GM21390 (cell line): ENCODE data around the gene ZNF311.
"Not testable (repeated sequence)": the region's sequence is repeated elsewhere in the genome, so short reads cannot be mapped to it uniquely, and the experiment has no call there.

Experiments
- ATAC-seq: cut with Tn5 transposase; IDR thresholded peaks from one replicate; pipeline ENCODE4 v1.9.1; 2021; ENCODE audit not compliant: unreplicated experiment

Gene ZNF311

DNA sequence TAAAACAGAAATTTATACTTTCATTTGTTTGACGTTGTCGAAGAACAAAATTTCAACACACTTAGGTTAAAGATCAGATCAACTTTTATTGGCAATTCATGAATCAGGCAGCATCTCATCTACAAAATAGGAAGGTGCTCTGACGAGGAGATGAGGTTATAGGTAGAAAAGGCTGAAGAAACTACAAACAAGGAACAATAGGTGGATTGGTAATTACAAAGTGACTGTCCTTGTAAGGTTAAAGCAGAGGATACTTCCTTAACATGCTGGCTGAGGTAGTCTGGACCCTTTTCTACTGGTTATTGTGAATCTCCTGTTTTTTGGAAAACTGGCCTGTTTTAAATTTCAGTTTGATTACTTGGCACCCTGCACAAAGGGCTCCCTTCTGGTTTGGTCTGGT, 48.8 kb downstream of the ZNF311 start:
- no peak for ATAC-seq

DNA sequence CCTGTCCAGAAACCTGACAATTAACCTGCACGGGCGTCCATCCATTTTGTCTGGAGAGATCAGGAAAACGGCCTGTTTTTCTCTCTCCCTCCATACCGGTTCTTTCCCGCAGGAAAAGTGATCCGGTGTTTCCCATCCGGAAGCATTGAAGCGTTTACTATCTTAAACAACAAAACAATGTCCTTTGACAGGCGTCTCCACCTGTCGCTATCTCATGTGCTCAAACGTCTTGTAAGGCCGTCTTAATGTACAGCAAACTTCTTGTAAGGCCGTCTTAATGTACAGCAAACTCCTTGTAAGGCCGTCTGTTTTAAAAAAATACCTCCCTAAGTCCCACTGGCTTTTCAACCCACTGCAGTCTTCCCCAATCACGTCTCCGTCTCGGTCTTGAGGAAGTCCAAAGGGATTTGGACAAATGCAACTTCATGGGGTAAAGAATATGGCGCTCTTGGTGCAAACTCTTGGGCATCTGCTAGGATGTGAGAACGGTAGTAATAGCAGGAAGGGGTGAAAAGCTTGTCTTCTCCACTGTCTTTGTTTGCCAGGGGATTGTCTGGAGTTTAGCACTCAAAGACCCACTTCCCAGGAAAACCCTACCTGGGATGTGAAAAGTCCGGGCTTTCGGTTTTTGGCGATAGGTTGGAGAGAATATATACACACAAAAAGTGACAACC, 51.4 kb downstream of the ZNF311 start:
- no peak for ATAC-seq

DNA sequence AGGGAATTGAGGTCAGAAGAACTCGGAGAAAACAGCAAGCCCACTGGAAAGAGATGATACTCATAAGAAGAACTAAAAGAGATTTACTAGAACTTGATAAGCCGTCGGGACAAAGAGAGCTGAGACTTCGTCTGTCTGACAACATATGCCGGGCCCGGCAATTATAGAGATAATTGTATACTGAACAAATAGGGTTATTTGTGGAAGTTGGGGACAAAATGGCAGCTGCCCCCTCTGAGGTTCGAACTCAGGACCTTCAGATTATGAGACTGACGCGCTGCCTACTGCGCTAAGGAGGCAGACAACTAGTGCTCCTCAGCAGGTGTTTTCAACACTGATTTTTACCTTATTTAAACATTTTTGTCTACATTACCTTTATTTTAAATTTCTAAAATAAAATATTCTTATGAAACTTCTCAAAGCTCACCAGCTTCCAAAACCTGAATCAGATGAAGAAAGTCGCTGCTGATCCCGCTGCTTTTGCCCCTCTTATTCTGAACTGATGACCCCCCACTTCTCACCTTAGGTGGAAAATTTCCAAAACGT, 52.0 kb downstream of the ZNF311 start:
- ATAC-seq = no peak

DNA sequence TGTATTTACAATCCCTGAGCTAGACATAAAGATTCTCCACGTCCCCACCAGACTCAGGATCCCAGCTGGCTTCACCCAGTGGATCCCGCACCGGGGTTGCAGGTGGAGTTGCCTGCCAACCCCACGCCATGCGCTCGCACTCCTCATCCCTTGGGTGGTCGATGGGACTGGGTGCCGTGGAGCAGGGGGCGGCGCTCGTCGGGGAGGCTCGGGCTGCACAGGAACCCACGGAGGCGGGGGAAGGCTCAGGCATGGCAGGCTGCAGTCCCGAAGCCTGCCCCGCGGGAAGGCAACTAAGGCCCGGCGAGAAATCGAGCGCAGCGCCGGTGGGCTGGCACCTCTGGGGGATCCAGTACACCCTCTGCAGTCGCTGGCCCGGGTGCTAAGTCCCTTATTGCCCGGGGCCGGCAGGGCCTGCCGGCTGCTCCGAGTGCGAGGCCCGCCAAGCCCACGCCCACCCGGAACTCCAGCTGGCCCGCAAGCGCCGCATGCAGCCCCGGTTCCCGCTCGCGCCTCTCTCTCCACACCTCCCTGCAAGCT, 55.4 kb downstream of the ZNF311 start:
- not testable (repeated sequence) for ATAC-seq

DNA sequence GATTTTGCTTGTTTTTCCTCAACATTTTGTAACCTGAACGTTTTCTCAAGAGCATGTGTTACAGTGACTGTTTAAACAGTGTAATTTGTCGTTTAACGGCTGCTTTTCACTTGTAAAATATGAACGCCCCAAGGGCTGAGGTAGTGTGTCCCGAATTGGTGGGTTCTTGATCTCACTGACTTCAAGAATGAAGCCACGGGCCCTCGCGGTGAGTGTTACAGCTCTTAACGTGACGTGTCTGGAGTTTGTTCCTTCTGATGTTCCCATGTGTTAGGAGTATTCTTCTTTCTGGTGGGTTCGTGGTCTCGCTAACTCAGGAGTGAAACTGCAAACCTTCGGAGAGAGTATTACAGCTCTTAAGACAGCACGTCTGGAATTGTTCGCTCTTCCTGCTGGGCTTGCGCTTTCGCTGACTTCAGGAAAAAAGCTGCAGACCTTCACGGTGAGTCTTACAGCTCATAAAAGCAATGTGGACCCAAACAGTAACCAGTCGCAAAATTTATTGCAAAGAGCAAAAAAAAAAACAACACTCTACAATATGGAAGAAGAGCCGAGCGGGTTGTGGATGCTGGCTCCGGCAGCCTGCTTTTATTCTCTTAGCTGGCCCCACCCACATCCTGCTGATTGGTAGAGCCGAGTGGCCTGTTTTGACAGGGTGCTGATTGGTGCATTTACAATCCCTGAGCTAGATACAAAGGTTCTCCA, 56.2 kb downstream of the ZNF311 start:
- no peak for ATAC-seq

DNA sequence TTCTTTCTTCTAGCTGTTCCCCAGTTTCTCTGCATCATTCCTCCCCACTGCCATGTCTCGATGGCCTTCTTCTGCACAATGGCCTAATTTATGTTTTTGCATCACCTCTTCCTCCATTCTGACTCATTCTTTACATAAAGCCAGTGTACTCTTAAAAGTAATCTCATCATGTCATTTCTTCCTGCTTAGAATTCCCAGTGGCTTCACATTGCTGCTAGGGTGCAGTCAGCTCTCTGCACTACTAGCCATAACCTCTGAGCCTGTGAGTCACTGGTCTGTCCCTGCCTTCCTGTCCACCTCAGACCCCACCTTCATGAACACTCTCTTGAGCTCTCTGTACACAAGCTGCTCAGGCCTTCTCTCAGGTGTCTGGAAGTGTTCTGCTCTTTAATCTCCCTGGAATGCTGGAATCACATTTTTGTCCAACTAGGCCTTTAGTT, 57.3 kb downstream of the ZNF311 start:
- ATAC-seq = no peak

DNA sequence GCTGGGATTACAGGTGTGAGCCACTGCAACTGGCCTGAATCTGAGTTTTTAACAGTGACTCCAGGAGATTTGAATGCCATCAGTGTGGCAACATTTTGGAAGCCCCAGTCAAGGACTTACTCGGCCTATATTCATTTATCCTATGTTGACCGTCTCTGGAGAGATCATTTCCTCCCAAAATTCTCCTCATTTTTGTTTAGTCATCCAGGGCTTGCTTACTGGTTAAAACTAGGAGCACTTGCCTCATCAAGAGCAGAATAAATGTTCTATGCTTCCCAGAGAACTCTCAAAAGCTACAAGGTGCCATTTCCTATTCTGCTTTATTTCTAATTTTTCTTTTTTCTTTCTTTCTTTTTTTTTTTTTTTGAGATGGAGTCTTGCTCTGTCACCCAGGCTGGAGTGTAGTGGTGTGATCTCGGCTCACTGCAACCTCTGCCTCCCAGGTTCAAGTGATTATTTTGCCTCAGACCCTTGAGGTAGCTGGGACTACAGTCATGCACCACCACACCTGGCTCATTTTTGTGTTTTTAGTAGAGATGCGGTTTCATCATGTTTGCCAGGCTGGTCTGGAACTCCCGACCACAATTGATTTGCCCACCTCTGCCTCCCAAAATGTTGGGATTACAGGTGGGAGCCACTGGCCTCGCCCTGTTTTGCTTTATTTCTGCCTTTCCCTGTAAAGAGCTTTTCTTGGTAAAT, 57.9 kb downstream of the ZNF311 start:
- no peak for ATAC-seq

DNA sequence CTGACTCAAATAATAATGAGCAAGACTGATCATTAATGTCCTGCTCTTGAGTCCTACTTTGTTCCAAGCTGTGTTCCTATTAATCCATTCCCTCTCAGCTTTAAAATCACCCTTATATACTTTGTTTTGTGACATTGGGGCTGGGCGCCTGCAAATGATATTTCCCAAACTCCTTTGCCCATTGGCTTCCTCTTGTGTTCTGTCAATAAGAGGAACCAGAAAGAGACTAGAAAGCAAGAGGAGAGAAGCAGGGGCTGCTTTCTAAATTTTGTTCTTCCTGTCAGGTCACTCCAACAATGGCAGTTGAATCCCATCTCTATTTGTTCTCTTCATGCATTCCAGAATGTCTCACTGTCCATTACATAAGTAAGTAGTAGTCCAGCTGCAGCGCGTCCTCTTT, 59.8 kb downstream of the ZNF311 start:
- ATAC-seq = no peak
